H1 (cell line): ENCODE results near the gene C3. TPM values are rescaled to one million over a fixed set of nuclear protein-coding genes. Genes with fewer than 3 reads are reported as not detected.
A peak's percentile ranks its signal among the peaks of the same experiment; 100 is the strongest.

Source experiments
- CTCF ChIA-PET: fragments of 300-600 bp; sonication (Branson Sonifier 250); formaldehyde crosslinking; loops from one replicate; lab custom pipeline; 2021; ENCODE audit not compliant: partially characterized antibody; lab: Charles Lee
- POLR2A ChIA-PET: fragments of 300-600 bp; sonication (Branson Sonifier 250); formaldehyde crosslinking; loops from one replicate; lab custom pipeline; 2021; ENCODE audit warnings: inconsistent platforms; ENCODE audit not compliant: partially characterized antibody; lab: Charles Lee
- DNase-seq, 2 experiments: peaks; one replicate each; pipeline versions ENCODE4 v3.0.0 to v3.0.0-alpha.2; 2010 to 2022; ENCODE audit warnings: low spot score in 2 of 2, low read depth in 1 of 2, mixed read lengths in 1 of 2
- FAIRE-seq: peaks from 2 replicates; lab custom pipeline; 2011; peaks lifted over from hg19 to GRCh38; lab: Jason Lieb, UNC
- H2AFZ ChIP-seq: 2 replicates; pipeline ENCODE4 v1.8.1; 2012; ENCODE audit warnings: low read length, inconsistent platforms
- H2AK5ac ChIP-seq: 2 replicates; pipeline ENCODE4 v1.6.1; 2013; ENCODE audit warnings: low read depth, low read length
- H2BK120ac ChIP-seq: replicated peaks from 2 replicates; pipeline ENCODE3; 2013; ENCODE audit warnings: low read depth, low read length, inconsistent platforms
- H2BK12ac ChIP-seq: 2 replicates; pipeline ENCODE4 v1.6.1; 2013; ENCODE audit warnings: low read depth, low read length
- H2BK15ac ChIP-seq: 2 replicates; pipeline ENCODE4 v1.6.1; 2013; ENCODE audit warnings: low read length
- H2BK20ac ChIP-seq: 2 replicates; pipeline ENCODE4 v1.6.1; 2013; ENCODE audit warnings: low read length
- H2BK5ac ChIP-seq: 2 replicates; pipeline ENCODE4 v1.6.1; 2013; ENCODE audit warnings: low read depth, low read length
- H3K14ac ChIP-seq: 2 replicates; pipeline ENCODE4 v1.6.1; 2013; ENCODE audit warnings: inconsistent platforms; ENCODE audit not compliant: insufficient read length
- H3K18ac ChIP-seq: 2 replicates; pipeline ENCODE4 v1.6.1; 2013; ENCODE audit warnings: low read length; ENCODE audit errors: extremely low read depth
- H3K23ac ChIP-seq: 2 replicates; pipeline ENCODE4 v1.6.1; 2013; ENCODE audit warnings: inconsistent platforms; ENCODE audit not compliant: insufficient read length
- H3K23me2 ChIP-seq: 2 replicates; pipeline ENCODE4 v1.6.1; 2013; ENCODE audit warnings: low read depth, low read length
- H3K27ac ChIP-seq: 2 replicates; pipeline ENCODE4 v1.6.1; 2011; ENCODE audit warnings: low read depth, low read length, inconsistent platforms
- H3K27me3 ChIP-seq, 4 experiments: replicated peaks in 1 of 4; 1 replicate in 1 of 4; 2 replicates in 3 of 4; pipeline versions ENCODE4 v1.6.1 to v1.8.1; 2011 to 2013; ENCODE audit warnings: low read length in 3 of 4, mild to moderate bottlenecking in 3 of 4, inconsistent platforms in 2 of 4, mixed read lengths in 2 of 4, moderate library complexity in 1 of 4; ENCODE audit not compliant: control insufficient read depth in 3 of 4, insufficient read depth in 3 of 4; ENCODE audit errors: extremely low read depth in 1 of 4
- H3K36me3 ChIP-seq, 4 experiments: 2 replicates each; pipeline versions ENCODE4 v1.6.1 to v1.8.1; 2011 to 2013; ENCODE audit warnings: mild to moderate bottlenecking in 4 of 4, low read length in 3 of 4, moderate library complexity in 2 of 4, control low read depth in 1 of 4, inconsistent platforms in 1 of 4; ENCODE audit not compliant: insufficient read depth in 4 of 4, control insufficient read depth in 2 of 4
- H3K4ac ChIP-seq: replicated peaks from 2 replicates; pipeline ENCODE3; 2013; ENCODE audit warnings: low read length, low read depth, mixed read lengths, inconsistent platforms; ENCODE audit not compliant: insufficient read length
- H3K4me1 ChIP-seq, 4 experiments: replicated peaks in 1 of 4; 1 replicate in 1 of 4; 2 replicates in 3 of 4; pipeline versions ENCODE4 v1.6.1 to v1.8.1; 2011 to 2013; ENCODE audit warnings: low read length in 3 of 4, inconsistent platforms in 2 of 4, mixed read lengths in 1 of 4; ENCODE audit not compliant: insufficient read depth in 4 of 4, control insufficient read depth in 3 of 4
- H3K4me2 ChIP-seq, 2 experiments: 2 replicates each; pipeline versions ENCODE4 v1.6.1 to v1.8.1; 2011 to 2013; ENCODE audit warnings: low read depth in 2 of 2, low read length in 2 of 2, control low read depth in 1 of 2, inconsistent platforms in 1 of 2, mild to moderate bottlenecking in 1 of 2; ENCODE audit not compliant: insufficient read depth in 1 of 2
- H3K4me3 ChIP-seq, 4 experiments: fragments of 200-600, 300-600 bp in 1 of 4; sonication (generic), shearing (Covaris generic), sonication (Bioruptor Twin) in 1 of 4; 2 replicates each; pipeline versions ENCODE4 v1.5.1 to v1.8.1; 2011 to 2016; ENCODE audit warnings: low read length in 4 of 4, low read depth in 3 of 4, control low read depth in 2 of 4, inconsistent platforms in 2 of 4, mild to moderate bottlenecking in 2 of 4, mixed read lengths in 1 of 4, moderate library complexity in 1 of 4; ENCODE audit not compliant: insufficient read depth in 2 of 4; ENCODE audit errors: extremely low read depth in 1 of 4
- H3K56ac ChIP-seq: replicated peaks from 2 replicates; pipeline ENCODE3; 2013; ENCODE audit warnings: low read depth, mild to moderate bottlenecking, mixed read lengths, low read length, inconsistent platforms; ENCODE audit not compliant: insufficient read length
- H3K79me1 ChIP-seq: 2 replicates; pipeline ENCODE4 v1.6.1; 2013; ENCODE audit warnings: low read depth, low read length, control low read depth
- H3K79me2 ChIP-seq, 2 experiments: 2 replicates each; pipeline versions ENCODE4 v1.6.1 to v1.8.1; 2012 to 2013; ENCODE audit warnings: low read length in 2 of 2, mild to moderate bottlenecking in 2 of 2, inconsistent platforms in 1 of 2; ENCODE audit not compliant: insufficient read depth in 2 of 2, control insufficient read depth in 1 of 2
- H3K9ac ChIP-seq, 4 experiments: replicated peaks in 1 of 4; 1 replicate in 1 of 4; 2 replicates in 3 of 4; pipeline versions ENCODE4 v1.6.1 to v1.8.1; 2011 to 2013; ENCODE audit warnings: low read depth in 3 of 4, low read length in 3 of 4, control low read depth in 2 of 4, mild to moderate bottlenecking in 2 of 4, moderate library complexity in 2 of 4, inconsistent platforms in 1 of 4; ENCODE audit errors: extremely low read depth in 1 of 4
- H3K9me3 ChIP-seq, 2 experiments: 2 replicates each; pipeline versions ENCODE4 v1.6.1 to v1.8.1; 2012 to 2013; ENCODE audit warnings: mild to moderate bottlenecking in 2 of 2, moderate library complexity in 2 of 2, control low read depth in 1 of 2, inconsistent platforms in 1 of 2, low read depth in 1 of 2, low read length in 1 of 2, mixed read lengths in 1 of 2; ENCODE audit not compliant: insufficient read depth in 2 of 2
- H4K20me1 ChIP-seq, 2 experiments: replicated peaks in 1 of 2; 2 replicates each; pipeline versions ENCODE3 to v1.8.1; 2011 to 2013; ENCODE audit warnings: inconsistent platforms in 2 of 2, low read length in 2 of 2, mild to moderate bottlenecking in 1 of 2; ENCODE audit not compliant: insufficient read depth in 2 of 2, control insufficient read depth in 1 of 2
- H4K5ac ChIP-seq: 2 replicates; pipeline ENCODE4 v1.6.1; 2013; ENCODE audit warnings: low read length, low read depth, mixed read lengths, inconsistent platforms; ENCODE audit not compliant: insufficient read length
- H4K8ac ChIP-seq: 2 replicates; pipeline ENCODE4 v1.8.0; 2013; ENCODE audit warnings: mild to moderate bottlenecking, moderate library complexity, low read length, inconsistent platforms; ENCODE audit not compliant: insufficient read depth; ENCODE audit errors: extremely low read depth
- H4K91ac ChIP-seq: replicated peaks from 2 replicates; pipeline ENCODE3; 2013; ENCODE audit warnings: low read length, mixed read lengths, inconsistent platforms; ENCODE audit not compliant: insufficient read length
- CTBP2 ChIP-seq: IDR thresholded peaks from 2 replicates; pipeline ENCODE4 v1.7.0; 2011; ENCODE audit warnings: borderline replicate concordance, mild to moderate bottlenecking, moderate library complexity, mixed read lengths, low read length; ENCODE audit not compliant: insufficient read depth, insufficient read length
- TAF1 ChIP-seq: IDR thresholded peaks from 2 replicates; pipeline ENCODE4 v1.6.1; 2011; ENCODE audit warnings: mild to moderate bottlenecking, low read depth, low read length
- WGBS, 2 experiments: shearing (Covaris generic) in 1 of 2; methylation state at CpG; one replicate each; pipeline versions ENCODE4 v1.1.6 to v1.1.7; 2013 to 2015; ENCODE audit warnings: low lambda C conversion rate in 2 of 2, mixed read lengths in 2 of 2, inconsistent platforms in 1 of 2, low coverage in 1 of 2, missing lambda C conversion rate in 1 of 2; ENCODE audit not compliant: insufficient replicate concordance in 2 of 2, insufficient coverage in 1 of 2, insufficient read length in 1 of 2; ENCODE audit errors: extremely low coverage in 1 of 2, missing lambda C conversion rate in 1 of 2; 5-methylcytosine and 5-hydroxymethylcytosine counted together
- polyA plus RNA-seq, 7 experiments: library from polyadenylated mRNA; depleted of rRNA in 3 of 7; stranded (reverse) in 5 of 7; unstranded in 2 of 7; fragments of >200 nt in 5 of 7; fragments of 200-250 nt in 2 of 7; gene quantifications; 1 replicate in 5 of 7; 2 replicates in 1 of 7; 4 replicates in 1 of 7; pipeline versions ENCODE4 v1.2.1 to v1.2.3, GENCODE V29; 2011 to 2013; ENCODE audit warnings: missing spikeins in 2 of 7, mixed read lengths in 2 of 7
- total RNA-seq: library from RNA; stranded (reverse); fragmentation: NEBNext Ultra II Directional; extraction: Animal tissue kit (Norgen Biotek cat#: 25700); gene quantifications from 2 replicates; pipeline ENCODE4 v1.2.1, GENCODE V29; 2021
- TF ChIP-seq, protein P1 (sequence below): IDR thresholded peaks from 2 replicates; pipeline ENCODE4 v1.6.1; 2012; ENCODE audit warnings: inconsistent platforms

C3 gene
- total and polyA plus RNA-seq, 2 of the 8 experiments (the other 6 are each of a cell fraction or from before 2014, with no cell fraction given) = 6.4 to 12.8 TPM

DNA sequence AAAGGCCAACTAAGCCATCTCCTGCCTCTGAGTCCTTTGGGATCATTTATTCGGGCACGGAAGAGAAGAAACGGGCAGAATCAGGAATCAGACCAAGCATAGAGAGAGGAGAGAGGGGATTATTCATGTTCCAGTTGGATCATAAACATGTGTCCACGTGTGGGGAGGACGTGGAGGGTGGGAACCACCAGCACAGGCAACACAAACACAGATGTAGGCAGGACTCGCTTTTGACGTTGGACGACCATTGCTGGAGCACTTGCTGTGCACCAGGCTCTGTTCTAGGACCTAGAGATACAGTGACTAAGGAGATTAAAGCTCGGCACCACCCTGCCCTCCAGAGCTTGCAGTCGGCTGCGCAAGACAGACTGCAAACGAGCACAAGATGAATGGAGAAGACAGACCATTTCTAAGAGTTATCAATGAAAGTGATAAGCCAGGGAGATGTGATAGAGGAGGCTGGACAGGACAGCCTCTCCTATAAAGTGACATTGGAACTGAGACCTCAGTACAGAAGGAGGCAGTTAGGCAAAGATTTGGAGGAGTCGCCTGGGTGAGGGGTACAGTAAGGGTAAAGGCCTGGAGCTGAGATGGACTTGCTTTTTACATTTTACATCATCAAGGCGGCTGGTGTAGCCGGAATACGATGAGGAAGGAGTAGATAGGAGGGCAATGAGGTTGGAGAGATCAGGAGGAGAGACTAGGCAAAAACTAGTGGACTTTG is 46.1 kb upstream of the C3 start:
- DNase-seq = no peak
- Histone ChIP-seq H3K18ac (peak overlapping the region; percentile 92), H3K4ac (peak overlapping the region; percentile 75), H2AK5ac (peak overlapping the region; percentile 87; the same call in 1 of the 2 replicates), H3K4me1 (peaks cover 0 to 6% (median 5%) of the 10 kb centered on the region in 4 experiments; a peak in 5 of 7 replicates), H3K23ac (no peak overlapping the region), H2BK20ac (peak overlapping the region; percentile 5; the same call in 1 of the 2 replicates), H3K56ac (no peak overlapping the region), H4K91ac (peak overlapping the region; percentile 63), H3K23me2 (peaks cover 15% of the 10 kb centered on the region), H3K4me3 (peak overlapping the region; percentile 61 to 84 (median 83)), H2BK12ac (peak overlapping the region; percentile 100), H2BK120ac (peak overlapping the region; percentile 56), H3K27ac (peak overlapping the region; percentile 57), H4K20me1 (no peaks in the 10 kb centered on the region), H2BK5ac (peak overlapping the region; percentile 96), H2AFZ (no peak overlapping the region), H4K5ac (no peak overlapping the region), H3K9me3 (0 out of 4 replicates have a peak, but pooled peaks cover 0 to under 1% of the 10 kb centered on the region in 2 experiments)
- TF ChIP-seq, protein P1, sequence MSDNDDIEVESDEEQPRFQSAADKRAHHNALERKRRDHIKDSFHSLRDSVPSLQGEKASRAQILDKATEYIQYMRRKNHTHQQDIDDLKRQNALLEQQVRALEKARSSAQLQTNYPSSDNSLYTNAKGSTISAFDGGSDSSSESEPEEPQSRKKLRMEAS = no peak
- TF ChIP-seq CTBP2 (peak; percentile 2), TAF1 (no peak)
- TF ChIP-seq, all 59 proteins: peak for 1
- 14% methylated on average over 16 of the region's 16 CpGs; no CpG with 5 or more reads in 1 of the 2 experiments for WGBS, 2 experiments
- Histone ChIP-seq H3K36me3 (no peaks in the 10 kb centered on the region; a peak in 1 of 8 replicates), H3K4me2 (peak overlapping the region; percentile 87 to 99), H2BK15ac (peak overlapping the region; percentile 50), H4K8ac (no peak overlapping the region; the same call in 1 of the 2 replicates), H3K27me3 (no peaks in the 10 kb centered on the region), H3K79me2 (peaks cover 0 to 7% of the 10 kb centered on the region in 2 experiments; a peak in 2 of 4 replicates), H3K14ac (no peak overlapping the region), H3K79me1 (peaks cover 10% of the 10 kb centered on the region), H3K9ac (peak overlapping the region in 3 of 4 experiments; percentile 59 to 72 (median 60); a peak in 6 of 7 replicates)
- ChIA-PET CTCF (interaction anchor here (1.1 to 1.6 kb wide), 4 partner anchors 28 to 97 kb away, joined by 3 to 4 read pairs (median 4); no protein-coding TSS in a partner anchor), POLR2A (interaction anchor here (1.4 to 5.7 kb wide), 7 partner anchors 10 to 48 kb away, joined by 3 to 53 read pairs (median 6); partner anchors contain the start of genes GPR108 and TRIP10)
- FAIRE-seq = no peak
